NCI-H146 treated with DMSO at 0.1 percent for 48 hours (cell line): ENCODE results near the gene COL6A2.
"Not testable (repeated sequence)": the region's sequence is repeated elsewhere in the genome, so short reads cannot be mapped to it uniquely, and the experiment has no call there.

ENCODE experiments used
- DNase-seq: peaks from one replicate; lab custom pipeline; 2025; ENCODE audit not compliant: unreplicated experiment; lab: John Stamatoyannopoulos, UW

COL6A2 gene

GRCh38 chr21:46139686-46140085, 41.8 kb downstream of the COL6A2 start:
- no peak for DNase-seq

- not testable (repeated sequence) for DNase-seq
Observed at GRCh38 chr21:46140352-46141003, 42.6 kb downstream of the COL6A2 start.

- DNase-seq = no peak
Observed at GRCh38 chr21:46141767-46142581, 44.1 kb downstream of the COL6A2 start.

GRCh38 chr21:46142582-46143473, 44.9 kb downstream of the COL6A2 start:
- no peak for DNase-seq

- no peak for DNase-seq
Observed at GRCh38 chr21:46144464-46145070, 46.7 kb downstream of the COL6A2 start.

GRCh38 chr21:46145159-46145839, 47.4 kb downstream of the COL6A2 start:
- no peak for DNase-seq

GRCh38 chr21:46145840-46146691, 48.2 kb downstream of the COL6A2 start:
- DNase-seq = no peak

- no peak for DNase-seq
Observed at GRCh38 chr21:46146856-46147255, 48.9 kb downstream of the COL6A2 start.

- peak; percentile 9 for DNase-seq
Observed at GRCh38 chr21:46147429-46147828, 49.5 kb downstream of the COL6A2 start.

GRCh38 chr21:46148106-46148505, 50.2 kb downstream of the COL6A2 start:
- DNase-seq = no peak

GRCh38 chr21:46149205-46149901, 51.4 kb downstream of the COL6A2 start:
- DNase-seq = no peak

GRCh38 chr21:46150073-46150472, 52.2 kb downstream of the COL6A2 start:
- no peak for DNase-seq

GRCh38 chr21:46150491-46151121, 52.7 kb downstream of the COL6A2 start:
- no peak for DNase-seq

- no peak for DNase-seq
Observed at GRCh38 chr21:46151261-46151988, 53.5 kb downstream of the COL6A2 start.

- no peak for DNase-seq
Observed at GRCh38 chr21:46151989-46152926, 54.3 kb downstream of the COL6A2 start.

GRCh38 chr21:46152927-46153246, 55.0 kb downstream of the COL6A2 start:
- no peak for DNase-seq
